Femur (tissue), 1 donor: ENCODE results near the gene SPOCK1.

Experiments used
- DNase-seq: peaks from one replicate; pipeline ENCODE4 v3.0.0-alpha.2; 2017

SPOCK1 gene

DNA sequence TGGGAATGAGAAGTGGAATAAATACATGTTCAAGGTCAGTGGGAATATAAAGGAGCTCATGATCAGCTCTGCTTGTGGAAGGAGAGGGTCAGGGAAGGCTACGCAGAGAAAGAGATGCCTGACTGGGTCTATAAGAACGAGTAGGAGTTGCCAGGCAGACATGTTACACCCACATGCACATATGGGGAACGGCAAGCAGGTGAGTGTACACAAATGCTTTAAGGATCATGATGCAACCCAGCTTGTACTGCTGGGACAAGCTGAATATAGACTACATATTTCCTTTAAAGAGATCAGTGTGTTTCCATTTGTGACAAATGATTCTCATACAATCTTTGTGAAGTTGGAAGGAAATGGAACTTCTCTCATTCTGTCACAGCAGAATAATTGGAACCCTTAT lies 141.7 kb downstream of the SPOCK1 start:
- DNase-seq = no peak

DNA sequence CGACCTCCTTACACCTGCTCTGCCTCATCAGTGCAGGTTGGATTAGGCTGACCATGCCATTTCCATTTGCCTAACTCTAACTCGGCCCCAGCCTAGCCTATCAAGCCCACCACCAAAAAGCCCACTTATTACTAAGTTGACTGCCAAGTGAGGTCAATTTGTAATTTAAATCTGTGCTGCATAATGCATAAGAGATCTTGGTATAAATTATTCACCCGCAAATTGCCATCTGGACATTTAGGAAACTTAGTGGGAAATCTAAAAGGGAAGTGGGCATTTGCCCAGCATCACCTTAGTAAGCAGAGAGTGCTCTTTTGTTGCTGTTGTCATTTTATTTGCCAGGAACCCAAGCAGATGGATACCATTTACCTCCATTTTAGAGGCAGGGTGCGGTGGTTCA lies 143.0 kb downstream of the SPOCK1 start:
- DNase-seq = no peak

DNA sequence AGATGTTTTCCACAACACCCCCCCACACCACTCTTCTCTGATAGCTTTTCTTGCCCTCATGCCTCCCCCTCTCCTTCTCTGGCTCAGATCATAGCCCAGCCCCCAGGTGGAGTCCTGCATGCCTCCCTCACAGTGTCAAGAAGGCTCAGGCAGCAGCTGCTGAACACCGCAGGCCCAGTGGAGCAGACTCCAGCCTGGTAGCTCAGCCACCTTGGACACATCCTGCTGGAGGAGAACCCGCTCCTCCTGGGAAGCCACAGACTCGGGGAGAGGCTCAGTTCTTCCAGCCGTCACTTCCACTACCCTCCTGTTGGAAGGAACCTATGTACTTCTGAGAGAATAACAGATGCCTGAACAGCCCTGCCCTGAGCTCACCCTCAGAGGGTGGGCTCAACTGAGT lies 143.4 kb downstream of the SPOCK1 start:
- no peak for DNase-seq

DNA sequence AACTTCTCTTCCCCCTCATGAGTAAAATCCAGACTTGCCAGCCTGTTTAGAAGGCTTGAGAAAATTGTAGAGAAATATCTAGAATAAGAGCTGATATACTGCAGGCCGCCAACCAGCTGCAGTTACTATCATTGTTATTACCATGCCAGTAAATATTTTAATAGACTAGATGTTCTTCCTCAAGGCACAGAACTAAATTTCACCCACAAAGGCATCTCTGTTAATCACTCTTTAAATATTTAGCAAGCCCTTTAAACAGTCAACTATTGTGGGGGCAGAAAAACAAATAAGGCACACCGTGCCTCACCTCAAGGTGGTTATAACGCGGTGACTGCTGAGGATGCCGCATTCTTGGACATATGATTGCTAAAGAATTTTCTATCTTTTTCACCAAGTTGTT lies 147.0 kb downstream of the SPOCK1 start:
- DNase-seq = no peak

DNA sequence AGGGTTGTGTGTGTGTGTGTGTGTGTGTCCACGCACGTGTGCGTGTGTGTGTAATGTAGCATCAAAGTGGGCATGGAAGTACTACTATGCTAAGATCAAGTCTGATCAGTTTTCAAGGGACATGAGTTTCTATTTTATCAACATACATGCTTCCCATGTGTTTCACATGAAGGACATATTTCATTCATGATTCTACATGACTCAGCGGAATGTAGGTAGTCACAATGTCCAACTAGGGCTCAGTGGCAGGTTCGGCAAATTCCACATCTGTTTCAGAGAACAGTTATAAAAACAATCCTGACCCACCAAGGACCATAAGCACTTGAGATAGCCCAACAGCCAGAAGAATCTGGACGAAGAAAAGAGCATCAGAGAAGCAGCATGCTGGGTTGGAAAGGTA lies 148.3 kb downstream of the SPOCK1 start:
- no peak for DNase-seq

DNA sequence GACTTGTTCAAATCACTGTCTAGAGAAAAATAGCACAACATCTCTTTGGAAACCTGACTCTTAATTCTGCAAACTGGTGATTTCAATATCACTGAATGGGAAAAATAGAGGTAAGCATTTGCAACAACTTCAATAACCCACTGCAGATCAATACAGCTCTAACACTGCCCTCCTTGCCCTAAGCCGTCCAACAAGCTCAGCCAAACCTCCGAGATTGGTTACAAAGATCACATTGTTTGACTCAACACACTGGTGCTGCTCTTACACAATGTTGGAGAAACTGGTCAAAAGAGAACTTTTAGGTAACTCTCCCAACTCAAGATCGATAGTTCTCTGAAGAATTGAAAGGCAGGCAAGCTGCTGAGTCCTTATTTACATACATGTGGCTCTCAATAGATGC lies 150.4 kb downstream of the SPOCK1 start:
- no peak for DNase-seq

DNA sequence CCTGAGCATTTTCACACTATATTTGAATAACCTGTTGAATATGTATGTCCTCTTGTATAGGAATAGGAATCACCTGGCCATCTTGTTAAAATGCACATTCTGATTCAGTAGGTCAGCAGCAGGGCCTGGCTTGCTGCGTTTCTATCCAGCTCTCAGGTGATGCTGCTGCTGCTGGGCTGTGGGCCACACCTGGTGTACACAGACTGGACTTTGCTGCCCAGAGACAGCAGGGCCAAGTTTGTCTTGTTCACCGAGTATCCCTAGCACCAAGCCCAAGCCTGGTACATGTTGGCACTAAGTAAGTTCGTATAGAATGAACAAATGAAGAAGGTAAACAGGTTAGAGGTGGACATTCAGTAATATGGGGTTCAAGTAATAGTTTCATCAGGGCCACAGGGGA lies 151.3 kb downstream of the SPOCK1 start:
- DNase-seq = no peak

DNA sequence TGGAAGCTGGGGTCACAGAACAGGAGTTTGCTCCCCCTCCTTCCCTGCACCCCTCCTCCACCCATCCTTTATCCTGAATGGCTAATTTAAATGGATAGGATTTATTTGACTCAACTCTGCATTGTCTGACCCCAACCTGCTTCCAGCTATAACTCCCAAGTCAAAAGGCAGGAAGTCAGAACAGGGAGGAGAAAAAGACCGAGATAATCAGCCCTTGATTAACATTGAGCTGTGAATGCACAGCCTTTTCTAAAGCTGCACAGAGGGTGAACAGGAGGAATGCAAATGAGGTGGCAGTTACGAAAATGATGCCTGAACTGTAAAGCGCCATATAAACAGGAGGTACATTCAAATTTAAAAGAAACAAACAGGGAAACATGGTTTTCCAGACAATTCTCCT lies 152.8 kb downstream of the SPOCK1 start:
- DNase-seq = no peak

DNA sequence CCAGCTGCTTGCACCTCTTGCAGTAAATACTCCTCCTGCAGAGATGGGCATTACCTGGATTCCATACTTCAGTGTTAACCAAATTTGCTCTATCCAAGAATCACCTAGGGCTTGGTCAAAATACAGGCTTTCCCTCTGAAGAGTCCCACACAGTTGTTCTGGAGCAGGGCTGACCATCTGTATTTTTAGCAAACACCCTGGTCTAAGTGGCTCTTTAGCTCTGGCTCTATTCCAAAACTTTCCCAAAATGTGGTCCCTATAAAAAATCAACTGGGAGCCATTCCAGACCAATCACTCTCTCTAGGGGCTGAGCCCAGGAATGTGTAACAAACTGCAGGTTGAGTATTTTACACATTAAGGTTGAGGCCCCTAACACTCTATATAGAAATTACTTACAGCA lies 153.7 kb downstream of the SPOCK1 start:
- DNase-seq = no peak

DNA sequence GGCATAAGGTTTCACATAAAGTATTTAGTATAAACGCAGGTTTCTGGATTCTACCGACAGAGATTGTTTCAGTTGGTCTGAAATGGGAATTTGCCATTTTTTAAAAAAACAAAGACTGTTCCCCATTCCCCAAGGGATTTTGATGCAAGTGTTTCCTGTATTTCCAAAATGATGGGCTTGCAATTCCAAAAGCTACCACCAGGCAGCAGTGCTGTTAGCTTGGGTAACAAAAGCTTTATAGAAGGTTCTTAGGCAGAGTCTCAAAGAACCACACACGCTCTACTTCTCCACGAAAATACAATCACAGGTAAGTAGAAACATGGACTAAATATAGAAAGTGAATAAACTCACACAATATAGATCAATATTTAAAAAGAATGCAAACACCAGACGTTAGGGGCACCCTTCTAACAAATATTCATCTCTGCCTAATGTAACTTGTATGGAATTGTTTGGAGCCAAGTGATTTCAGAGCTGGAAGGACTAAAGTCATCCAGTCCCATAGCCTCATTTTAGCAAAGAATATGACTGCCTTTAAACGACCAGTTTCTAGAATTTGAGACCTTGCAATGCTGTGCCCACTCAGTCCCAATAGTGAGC lies 154.3 kb downstream of the SPOCK1 start:
- DNase-seq = no peak

DNA sequence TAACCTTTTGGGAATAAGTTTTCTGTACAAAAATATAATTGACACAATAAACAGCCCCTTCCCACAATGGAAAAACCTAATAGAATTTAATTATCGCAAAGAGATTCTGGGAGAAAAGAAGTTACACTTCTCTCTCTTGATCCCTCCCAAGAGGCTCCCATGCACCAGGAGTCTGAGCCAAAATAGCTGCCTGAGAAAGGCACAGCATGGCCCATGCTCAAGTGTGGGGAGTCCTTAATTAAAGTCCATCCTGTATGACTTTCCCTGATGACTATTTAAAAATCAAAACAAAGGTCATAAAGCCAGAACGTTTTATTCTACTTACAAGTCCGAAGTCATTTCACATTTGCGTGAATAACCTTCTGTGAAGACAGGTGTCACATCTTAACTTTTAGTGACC lies 155.1 kb downstream of the SPOCK1 start:
- no peak for DNase-seq

DNA sequence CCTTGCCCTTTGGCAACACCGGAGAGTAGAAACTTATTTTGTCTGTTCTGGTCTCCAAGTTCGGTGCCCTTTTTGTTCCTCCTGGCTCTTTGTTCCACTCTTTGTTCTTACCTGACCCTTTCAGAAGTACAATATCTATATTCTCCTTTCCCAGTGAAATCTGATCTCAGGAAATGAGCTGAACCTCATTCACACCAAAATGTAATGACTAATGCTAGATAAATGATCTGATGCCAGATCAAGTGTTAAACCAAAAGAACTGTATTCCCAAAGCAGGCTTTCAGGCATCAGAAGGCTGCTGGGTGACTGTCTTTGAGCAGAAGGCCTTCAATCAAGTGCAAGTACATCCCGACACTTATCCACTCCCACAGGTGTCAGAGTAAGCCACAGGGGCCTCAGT lies 156.4 kb downstream of the SPOCK1 start:
- no peak for DNase-seq

DNA sequence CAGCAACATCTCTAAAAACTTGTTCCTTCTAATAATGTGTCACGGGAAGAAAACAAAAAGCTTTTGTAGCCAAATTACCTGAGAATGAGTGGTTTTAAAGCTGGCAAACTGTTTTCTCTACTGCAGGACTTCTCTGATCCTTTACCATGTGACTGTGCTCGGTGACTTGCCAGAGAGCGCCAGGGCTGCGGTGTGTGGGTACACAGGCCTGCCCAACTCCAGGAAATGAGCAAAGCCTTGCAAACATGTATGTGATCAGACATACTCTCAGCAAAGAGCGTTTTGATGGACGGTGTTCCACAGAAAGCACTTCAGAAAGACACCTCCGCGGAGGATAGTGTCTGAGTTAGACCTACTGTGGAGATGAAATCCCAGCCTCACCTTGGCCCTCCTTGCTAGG lies 157.3 kb downstream of the SPOCK1 start:
- no peak for DNase-seq

DNA sequence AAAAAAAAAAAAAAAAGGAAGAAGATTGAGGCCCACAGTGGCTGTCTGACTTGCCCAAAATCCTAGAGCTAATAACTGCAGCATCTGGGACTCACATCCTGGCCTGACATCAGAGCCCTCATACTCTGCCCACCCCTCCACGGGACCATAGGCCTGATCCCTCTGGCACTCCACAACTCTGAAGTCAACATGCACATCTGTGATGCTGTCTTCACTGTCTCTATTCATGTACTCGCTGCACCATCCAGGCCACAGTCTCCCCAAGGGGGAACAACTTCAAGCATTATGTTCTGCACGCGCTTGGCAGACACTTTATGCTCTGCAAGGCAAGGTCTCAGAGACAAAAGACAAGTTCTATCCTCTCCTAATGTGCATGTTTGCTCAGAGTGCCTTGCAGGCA lies 158.2 kb downstream of the SPOCK1 start:
- no peak for DNase-seq

DNA sequence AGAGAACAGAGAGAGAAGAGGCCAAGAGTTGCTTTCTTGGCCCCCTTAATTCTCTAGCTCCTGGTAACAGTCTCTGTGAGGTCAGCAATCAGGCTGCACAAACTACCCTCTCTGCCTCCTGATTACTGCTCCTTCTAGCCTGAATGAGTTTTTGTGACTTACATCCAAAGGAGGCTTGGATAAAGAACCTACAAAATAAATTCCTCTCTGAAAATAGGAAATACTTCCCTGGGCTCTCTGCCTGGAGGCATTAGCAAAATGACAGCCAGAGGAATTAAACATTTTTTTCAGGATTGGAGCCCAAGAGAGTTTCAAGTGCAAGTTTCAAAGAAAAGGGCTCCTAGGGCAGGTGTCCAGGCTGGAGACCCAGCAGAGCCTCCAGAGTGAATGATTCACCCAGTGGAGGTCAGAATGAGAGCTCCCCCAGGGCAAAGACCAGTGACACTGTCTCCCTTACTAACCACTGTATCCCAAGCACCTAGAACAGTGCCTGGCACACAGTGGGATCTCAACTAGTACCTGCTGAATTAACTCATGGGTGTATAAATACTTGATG lies 162.5 kb downstream of the SPOCK1 start:
- no peak for DNase-seq

DNA sequence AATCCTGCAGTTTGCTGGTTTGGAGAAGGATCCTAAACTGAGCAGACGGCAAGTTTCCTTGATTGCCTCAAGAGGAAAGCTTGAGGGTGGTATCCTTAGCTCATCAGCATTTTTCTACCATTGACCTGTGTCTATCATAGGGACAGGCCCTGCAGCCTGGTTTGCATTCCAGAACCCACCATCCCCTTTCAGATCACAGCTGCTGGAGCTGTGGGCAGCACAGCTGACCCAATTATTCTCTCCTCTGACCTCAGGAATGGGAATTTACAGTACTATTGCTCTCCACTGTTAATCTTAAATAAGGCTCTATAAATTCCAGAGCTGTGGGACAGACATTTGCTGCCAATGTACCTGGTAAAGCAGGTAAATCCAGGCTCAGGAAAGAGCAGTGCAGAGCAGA lies 163.0 kb downstream of the SPOCK1 start:
- no peak for DNase-seq

DNA sequence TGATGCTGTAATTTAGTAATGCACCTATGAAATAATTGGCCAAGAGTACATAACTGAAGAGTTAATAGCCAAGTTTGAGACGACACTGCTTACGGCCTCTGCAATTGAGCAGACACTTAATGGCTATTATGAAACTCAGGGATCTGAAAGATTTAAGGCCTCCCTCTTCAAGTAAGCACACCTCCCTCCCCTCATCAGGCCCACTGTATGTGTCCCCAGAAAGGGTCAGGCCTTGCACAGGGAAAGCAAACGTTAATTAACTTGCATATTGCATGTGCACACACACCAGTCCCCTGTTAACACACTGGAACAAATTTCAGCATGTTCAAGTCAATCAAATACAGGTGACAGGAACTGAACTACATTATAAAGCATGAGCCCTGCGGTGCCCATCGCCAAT lies 163.6 kb downstream of the SPOCK1 start:
- no peak for DNase-seq

DNA sequence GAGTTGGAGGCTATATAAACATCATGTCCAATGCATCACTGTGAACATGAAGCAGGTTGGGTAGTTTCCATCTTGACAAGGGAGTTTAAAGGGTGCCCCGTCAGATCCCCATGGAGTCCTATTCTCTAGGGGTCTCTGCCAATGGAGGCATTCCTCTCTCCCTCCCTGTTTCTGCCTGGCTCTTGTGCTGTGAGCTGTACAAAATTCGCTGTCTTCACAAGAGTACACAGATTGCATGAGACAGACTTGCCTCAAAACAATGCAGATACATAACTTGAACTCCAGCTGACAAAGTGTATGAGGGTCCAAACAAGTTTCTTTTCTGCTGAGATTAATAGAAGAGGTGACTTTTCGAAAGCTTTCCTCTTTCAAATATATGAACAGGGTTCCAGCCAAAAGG lies 165.2 kb downstream of the SPOCK1 start:
- no peak for DNase-seq

DNA sequence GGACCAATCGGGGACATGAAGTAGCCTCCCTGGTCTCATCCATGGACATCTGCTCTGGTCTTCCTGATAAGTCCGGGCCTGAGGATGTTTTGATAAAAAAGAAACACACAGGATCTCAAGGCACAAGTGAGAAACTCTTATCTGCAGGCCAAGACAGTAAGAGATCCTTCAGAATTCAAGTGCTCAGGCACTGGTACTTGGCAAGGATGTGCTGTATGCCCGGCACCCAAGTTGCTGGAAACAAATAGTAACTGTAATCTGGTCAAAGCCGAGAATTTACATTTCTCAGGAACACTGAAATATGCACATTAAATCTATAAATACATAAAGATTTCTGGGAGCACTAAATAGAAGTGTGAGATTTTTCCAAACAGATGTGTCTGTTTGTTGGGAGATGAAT lies 165.7 kb downstream of the SPOCK1 start:
- DNase-seq = no peak

DNA sequence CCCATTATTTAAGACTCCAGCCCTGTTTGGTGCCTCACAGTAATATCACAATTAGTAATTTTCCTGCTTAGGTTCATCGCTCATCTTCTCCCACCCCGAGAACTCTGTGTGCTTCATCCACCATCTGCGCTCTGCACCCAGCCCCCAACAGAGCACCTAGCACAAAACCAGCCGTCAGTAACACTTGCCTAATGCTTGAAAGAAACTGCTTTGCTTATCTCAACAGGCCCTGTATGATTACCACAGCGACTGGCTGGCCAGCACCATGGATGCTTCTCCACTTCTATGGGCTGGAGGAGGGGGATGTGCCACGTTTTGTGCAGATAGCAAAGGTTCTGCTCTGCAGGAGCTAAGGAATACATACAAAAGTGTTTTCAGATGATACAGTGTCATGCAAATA lies 166.8 kb downstream of the SPOCK1 start:
- DNase-seq = no peak

DNA sequence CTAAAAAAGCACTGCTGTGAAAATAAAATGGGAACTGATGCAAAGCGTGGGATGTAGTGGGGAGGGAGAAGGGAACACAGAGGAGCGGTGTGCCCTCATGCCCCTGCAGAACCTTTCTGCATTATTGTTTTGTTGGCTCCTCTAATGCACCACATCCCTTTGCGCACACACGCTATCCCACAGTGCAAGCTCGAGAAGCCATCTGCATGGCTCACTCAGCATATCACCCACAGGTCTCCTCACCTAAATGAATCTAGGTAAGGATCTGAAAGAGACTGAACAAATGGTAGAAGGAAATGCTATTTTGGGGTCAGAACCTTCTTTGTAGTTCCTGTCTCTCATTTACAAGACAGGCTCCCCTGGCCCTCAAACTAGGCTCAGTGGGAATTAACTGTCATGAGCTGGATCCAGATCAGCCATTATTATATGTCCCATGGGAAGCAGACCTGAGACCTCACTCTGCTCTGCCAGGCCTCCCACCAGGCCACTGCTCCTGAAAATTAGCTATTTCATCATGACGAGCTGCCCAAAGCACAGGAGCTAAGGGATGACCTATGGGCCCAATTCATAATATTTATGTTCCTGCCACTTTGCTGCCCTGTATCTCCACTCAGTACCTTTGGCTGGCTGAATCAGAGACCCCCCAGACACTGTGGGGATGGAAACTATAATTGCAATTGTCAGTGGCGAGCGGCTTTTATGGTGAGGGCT lies 169.4 kb downstream of the SPOCK1 start:
- no peak for DNase-seq

DNA sequence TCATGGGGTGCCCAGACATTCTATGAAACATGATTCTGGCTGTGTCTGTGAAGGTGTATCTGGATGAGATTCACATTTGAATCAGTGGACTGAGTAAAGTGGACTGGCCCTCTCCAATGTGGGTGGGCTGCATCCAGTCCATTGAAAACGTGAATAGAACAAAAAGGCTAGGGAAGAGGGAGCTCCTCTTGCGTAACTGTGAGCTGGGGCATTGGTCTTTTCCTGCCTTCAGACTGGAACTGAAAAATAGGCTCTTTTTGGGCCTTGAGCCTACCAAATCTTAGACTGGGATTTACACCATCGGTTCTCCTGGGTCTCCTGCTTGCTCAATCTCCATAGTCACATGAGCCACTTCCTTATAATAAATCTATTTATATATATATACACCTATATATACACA lies 170.1 kb downstream of the SPOCK1 start:
- DNase-seq = no peak

DNA sequence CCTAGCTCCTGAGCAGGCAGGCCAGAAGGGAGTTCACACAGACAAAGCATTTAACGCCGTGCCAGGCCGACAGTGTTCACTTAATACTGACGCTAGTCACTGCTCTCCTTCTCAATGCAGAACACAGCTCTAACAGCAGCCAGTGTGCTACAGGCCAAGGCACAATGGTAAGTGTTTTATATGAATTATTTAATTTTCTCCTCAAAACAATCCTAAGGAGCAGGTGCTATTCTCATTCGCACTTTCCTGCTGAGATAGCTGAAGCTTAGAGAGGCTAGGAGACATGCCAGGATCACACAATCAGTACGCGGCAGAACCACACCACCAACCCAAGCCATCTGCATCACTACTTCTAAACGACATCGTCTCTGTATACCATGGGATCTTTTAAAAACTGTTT lies 170.7 kb downstream of the SPOCK1 start:
- no peak for DNase-seq

DNA sequence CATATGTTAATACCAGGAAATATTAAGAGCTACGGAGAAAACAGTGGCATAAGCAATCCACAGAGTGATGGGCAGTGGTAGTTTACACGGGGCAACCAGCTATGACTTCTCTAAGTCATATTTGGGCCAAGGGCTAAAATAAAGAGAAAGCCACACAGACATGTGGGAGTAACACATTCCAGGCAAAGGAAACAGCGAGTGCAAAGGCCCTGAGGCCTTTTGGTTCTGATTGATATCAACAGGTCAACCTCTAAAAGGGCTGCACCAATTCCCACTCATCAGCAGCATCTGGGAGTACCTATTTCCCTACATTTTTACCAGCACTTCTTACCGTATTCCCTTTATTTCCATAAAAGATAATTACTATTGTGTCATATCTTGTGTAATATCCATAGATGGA lies 173.4 kb downstream of the SPOCK1 start:
- no peak for DNase-seq
